ENCODE measurements around the gene TMEM184A.
A peak's percentile ranks its signal among the peaks of the same experiment; 100 is the strongest.
"Not testable (repeated sequence)": the region's sequence is repeated elsewhere in the genome, so short reads cannot be mapped to it uniquely, and the experiment has no call there.

Gene TMEM184A

DNA sequence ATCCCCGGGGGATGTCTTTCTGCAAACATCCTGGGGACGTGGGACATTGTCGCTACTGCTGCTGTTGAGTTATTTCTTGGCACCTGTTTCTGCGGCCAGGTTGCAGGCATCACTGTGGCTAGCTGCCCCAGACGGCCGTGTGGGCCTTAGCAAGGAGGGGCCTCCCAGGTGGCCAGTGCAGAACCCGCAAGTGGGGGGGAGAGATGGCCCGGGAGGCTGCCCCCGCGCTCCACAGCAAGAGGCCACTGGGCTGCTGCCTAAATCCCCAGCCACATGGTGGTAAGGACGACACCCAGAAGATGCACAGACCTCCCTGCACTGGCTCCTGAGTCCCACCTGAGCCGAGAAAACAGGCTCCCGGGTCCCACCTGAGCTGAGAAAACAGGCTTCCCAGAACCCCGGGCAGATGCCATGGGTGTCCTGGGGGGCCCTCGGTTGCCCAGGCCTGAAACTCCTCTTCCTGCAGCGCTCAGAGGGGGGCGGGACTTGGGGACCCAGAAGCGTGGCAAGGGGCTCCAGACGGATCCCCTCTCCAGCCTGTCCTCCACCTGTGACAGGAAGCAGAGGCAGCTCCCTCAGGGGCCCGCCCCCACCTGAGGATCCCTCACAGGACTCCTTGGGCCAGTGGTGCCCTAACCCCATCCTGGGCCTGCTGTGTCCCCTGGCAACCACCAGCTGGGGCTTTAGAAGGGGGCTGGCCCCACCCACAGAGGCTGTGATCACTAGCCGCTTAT is 26.5 kb downstream of the TMEM184A start:
- DNase-seq = no peak
- no peaks in the 10 kb centered on the region for H3K9me3 Mint-ChIP-seq
- H3K4me3 Mint-ChIP-seq = peak overlapping the region; percentile 75
- H3K27ac Mint-ChIP-seq = peak overlapping the region; percentile 86
- H3K36me3 Mint-ChIP-seq = peaks cover 5% of the 10 kb centered on the region
- peaks cover 48% of the 10 kb centered on the region for H3K27me3 Mint-ChIP-seq
- peaks cover 22% of the 10 kb centered on the region for H3K4me1 Mint-ChIP-seq
- CTCF ChIA-PET = no interaction called here

DNA sequence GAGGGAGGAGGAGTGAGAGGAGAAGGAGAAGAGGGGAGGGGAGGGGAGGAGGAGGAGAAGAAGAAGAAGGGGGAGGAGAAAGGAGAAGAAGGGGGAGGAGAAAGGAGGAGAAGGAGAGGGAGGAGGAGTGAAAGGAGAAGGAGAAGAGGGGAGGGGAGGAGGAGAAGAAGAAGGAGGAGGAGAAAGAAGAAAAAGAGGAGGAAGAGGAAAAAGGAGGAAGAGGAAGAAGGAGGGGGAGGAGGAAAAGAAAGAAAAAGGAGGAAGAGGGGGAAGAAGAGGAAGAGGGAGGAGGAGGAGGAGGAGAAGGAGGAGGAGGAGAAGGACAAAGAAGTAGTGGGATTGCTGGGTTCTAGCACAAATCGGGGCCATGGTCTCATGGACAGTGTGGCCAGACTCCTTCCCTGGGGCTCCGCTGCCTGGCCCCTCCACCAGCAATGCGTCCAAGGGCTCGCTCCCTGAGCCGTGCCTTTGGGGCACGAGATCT is 29.7 kb downstream of the TMEM184A start:
- no peak for DNase-seq
- Mint-ChIP-seq H3K4me1 (peaks cover 5% of the 10 kb centered on the region), H3K27me3 (peaks cover 66% of the 10 kb centered on the region), H3K27ac (no peak overlapping the region), H3K36me3 (no peaks in the 10 kb centered on the region), H3K4me3 (no peak overlapping the region), H3K9me3 (no peaks in the 10 kb centered on the region)
- CTCF ChIA-PET = no interaction called here

DNA sequence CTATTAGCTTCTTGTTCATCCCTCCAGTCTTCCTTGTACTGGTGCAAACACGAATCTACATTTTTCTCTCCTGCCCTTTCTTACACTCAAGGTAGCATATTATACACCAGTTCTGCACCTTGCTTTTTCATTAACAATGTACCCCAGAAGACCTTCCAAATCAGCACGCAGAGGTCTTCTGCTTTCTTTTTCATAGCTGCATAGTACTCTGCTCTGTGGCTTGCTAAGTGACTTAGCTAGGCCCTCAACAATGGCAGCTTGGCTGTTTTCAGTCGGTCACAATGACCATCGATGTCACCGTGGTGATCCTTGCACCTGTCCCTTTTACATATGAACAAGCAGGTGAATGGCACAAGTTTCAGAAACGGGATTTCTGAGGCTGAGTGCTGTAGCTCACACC is 30.6 kb downstream of the TMEM184A start:
- H3K9me3 Mint-ChIP-seq = no peaks in the 10 kb centered on the region
- H3K36me3 Mint-ChIP-seq = no peaks in the 10 kb centered on the region
- peaks cover 67% of the 10 kb centered on the region for H3K27me3 Mint-ChIP-seq
- CTCF ChIA-PET = no interaction called here
- peaks cover 5% of the 10 kb centered on the region for H3K4me1 Mint-ChIP-seq
- no peak for DNase-seq
- no peak overlapping the region for H3K27ac Mint-ChIP-seq
- H3K4me3 Mint-ChIP-seq = no peak overlapping the region

DNA sequence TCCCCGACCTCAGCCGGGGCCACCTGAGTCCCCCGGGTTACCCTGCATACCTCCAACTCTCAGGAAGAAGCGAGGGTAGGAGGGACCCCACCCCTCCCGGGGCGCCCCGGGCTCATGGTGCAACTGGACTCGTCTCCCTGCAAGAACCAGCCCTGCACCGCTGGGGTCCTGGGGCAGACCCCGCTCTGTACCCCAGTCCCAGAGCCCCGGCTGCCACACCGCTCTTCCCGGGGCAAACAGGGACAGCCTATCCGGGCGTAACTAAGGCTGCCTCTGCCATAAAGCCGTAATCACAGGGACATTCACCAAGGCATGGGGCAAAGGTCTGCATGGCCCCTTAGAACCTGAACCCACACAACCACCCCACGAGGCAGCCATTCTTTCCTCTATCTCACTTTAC is 32.2 kb downstream of the TMEM184A start:
- Mint-ChIP-seq H3K27me3 (peaks cover 67% of the 10 kb centered on the region), H3K36me3 (no peaks in the 10 kb centered on the region), H3K27ac (no peak overlapping the region), H3K9me3 (peaks cover 5% of the 10 kb centered on the region), H3K4me3 (no peak overlapping the region), H3K4me1 (no peaks in the 10 kb centered on the region)
- no peak for DNase-seq
- CTCF ChIA-PET = no interaction called here

DNA sequence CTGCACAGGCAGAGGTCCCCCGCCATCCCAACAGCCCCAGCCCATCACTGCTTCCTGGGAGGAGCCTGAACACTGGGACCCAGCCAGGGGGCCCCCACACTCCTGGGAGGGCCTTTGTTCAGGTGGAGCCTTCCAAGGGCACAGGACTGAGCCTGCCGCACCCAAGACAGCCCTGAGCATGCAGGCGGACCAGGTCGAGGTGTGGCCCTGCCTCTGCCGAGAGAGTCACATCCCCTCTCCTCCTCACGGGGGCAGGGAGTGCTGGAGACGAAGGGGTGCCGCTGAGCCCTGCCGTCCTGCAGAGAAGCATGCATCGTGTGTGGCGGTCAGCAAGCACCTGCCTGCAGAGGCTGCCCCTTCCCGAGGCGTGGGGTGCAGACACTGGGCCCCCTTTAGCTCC is 32.8 kb downstream of the TMEM184A start:
- CTCF ChIA-PET = no interaction called here
- Mint-ChIP-seq H3K36me3 (no peaks in the 10 kb centered on the region), H3K4me3 (no peak overlapping the region)

DNA sequence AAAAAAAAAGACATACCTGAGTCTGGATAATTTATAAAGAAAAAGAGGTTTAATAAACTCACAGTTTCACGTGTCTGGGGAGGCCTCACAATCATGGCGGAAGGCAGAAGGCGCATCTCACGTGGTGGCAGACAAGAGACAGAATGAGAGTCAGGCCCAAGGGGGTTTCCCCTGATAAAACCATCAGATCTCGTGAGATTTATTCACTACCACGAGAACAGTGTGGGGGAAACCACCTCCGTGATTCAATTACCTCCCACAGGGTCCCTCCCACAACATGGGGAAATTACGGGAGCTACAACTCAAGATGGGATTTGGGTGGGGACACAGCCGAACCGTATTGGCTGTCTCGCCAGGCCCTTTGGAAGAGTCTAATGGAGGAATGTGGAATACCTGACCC is 34.5 kb downstream of the TMEM184A start:
- DNase-seq = no peak
- H3K4me1 Mint-ChIP-seq = no peaks in the 10 kb centered on the region
- H3K27me3 Mint-ChIP-seq = peaks cover 56% of the 10 kb centered on the region
- no peak overlapping the region for H3K4me3 Mint-ChIP-seq
- CTCF ChIA-PET = no interaction called here
- H3K36me3 Mint-ChIP-seq = no peaks in the 10 kb centered on the region
- H3K27ac Mint-ChIP-seq = no peak overlapping the region
- peaks cover 5% of the 10 kb centered on the region for H3K9me3 Mint-ChIP-seq

More for the DNA sequence above, 32.8 kb downstream of the TMEM184A start:
- H3K4me1 Mint-ChIP-seq = no peaks in the 10 kb centered on the region
- no peak overlapping the region for H3K27ac Mint-ChIP-seq
- H3K27me3 Mint-ChIP-seq = peaks cover 66% of the 10 kb centered on the region
- peaks cover 5% of the 10 kb centered on the region for H3K9me3 Mint-ChIP-seq
- DNase-seq = no peak

DNA sequence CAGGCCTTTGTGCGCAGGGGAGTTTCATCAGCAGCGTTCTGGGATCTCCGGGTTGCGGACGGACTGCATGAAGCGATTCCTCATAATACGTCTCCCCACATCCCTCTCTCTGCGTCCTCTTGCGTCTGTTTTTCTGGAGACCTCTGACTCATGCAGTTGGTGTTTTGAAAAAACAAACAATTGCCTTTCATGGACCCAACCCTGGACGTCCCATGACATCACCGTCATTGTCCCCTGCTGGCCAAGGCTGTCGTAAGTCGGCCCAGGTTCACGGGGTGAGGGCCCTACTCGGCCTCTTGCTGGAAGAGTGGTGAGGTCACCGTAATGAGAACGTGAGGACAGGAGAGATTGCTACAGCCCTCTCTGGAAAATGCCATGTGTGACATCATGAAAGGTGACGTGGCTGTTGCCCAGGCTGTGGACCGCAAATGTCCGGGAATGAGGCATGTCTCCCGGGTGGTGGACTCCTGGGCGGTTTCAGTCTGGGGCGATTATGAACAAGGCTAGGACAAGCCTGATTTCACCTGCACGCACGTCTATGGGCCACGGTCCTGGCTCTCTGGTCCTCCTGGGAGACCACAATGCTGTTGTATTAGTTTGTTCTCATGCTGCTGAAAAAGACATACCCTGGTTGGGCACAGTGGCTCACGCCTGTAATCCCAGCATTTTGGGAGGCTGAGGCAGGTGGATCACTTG is 35.3 kb downstream of the TMEM184A start:
- H3K4me3 Mint-ChIP-seq = no peak overlapping the region
- CTCF ChIA-PET = no interaction called here
- no peaks in the 10 kb centered on the region for H3K36me3 Mint-ChIP-seq
- H3K9me3 Mint-ChIP-seq = peaks cover 5% of the 10 kb centered on the region
- peaks cover 51% of the 10 kb centered on the region for H3K27me3 Mint-ChIP-seq
- no peak overlapping the region for H3K27ac Mint-ChIP-seq
- no peaks in the 10 kb centered on the region for H3K4me1 Mint-ChIP-seq
- DNase-seq = no peak

DNA sequence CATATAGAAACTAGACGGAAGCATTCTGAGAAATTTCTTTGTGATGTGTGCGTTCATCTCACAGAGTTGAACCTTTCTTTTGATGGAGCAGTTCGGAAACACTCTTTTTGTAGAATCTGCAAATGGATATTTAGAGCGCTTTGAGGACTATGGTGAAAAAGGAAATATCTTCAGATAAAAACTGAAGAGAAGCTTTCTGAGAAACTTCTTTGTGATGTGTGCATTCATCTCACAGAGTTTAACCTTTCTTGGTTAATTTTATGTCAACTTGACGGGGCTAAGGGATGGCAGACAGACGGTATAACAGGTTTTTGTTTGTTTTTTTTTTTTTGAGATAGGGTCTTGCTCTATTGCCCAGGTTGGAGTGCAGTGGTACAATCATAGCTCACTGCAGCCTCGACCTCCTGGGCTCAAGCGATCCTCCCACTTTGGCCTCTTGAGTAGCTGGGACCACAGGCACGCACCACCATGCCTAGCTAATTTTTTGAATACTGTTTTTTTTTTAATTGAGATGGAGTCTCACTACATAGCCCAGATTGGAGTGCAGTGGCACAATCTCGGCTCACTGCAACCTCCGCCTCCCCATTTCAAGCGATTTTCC is 36.6 kb downstream of the TMEM184A start:
- H3K9me3 Mint-ChIP-seq, DNase-seq, H3K36me3 Mint-ChIP-seq, H3K4me1 Mint-ChIP-seq, H3K4me3 Mint-ChIP-seq, H3K27ac Mint-ChIP-seq, CTCF ChIA-PET: not testable (repeated sequence)
- peaks cover 41% of the 10 kb centered on the region for H3K27me3 Mint-ChIP-seq

DNA sequence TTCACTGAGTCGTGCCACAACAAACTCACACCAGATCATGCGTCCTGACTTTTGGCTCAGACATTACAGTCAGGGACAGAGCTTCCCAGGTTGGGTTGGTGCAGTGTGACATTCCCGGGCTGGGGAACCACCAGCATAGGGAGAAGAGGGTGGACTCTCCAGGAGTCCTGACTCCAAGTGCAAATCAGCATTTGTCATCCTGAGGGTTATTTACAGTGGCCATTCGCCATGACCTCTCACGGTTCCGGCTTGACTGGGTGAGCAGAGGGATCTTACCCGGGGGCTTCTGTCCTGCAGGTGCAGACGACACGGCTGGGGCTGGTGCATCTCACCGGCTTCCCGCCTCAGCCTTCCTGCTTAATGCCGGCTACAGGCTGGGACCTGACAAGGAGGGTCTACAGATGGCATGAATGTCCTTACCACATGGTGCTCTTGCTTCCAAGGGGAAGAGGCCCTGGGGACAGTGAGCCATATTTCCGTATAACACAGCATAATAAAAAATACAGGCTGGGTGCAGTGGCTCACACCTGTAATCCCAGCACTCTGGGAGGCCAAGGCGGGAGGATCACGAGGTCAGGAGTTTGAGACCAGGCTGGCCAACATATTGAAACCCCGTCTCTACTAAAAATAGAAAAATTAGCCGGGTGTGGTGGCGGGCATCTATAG is 39.3 kb downstream of the TMEM184A start:
- Mint-ChIP-seq H3K4me3 (no peak overlapping the region), H3K9me3 (peaks cover 5% of the 10 kb centered on the region), H3K27me3 (peaks cover 24% of the 10 kb centered on the region), H3K27ac (no peak overlapping the region), H3K36me3 (no peaks in the 10 kb centered on the region), H3K4me1 (peaks cover 22% of the 10 kb centered on the region)
- CTCF ChIA-PET = no interaction called here
- DNase-seq = no peak

DNA sequence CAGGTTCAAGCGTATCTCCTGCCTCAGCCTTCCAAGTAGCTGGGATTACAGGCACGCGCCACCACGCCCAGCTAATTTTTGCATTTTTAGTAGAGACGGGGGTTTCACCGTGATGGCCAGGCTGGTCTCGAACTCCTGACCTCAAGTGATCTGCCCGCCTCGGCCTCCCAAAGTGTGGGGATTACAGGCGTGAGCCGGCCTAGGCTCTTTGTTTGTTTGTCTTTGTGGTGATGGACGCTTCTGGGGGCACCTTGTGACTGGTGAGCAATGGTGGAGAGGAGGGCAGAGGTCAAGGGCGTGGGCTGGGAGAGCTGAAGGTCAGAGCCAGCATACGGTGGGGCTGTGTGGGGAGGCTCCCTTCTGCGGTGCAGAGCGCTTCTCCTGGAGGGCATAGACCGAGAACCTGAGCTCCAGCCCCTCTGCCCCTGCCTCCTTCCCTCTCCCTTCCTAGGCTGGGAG is 40.5 kb downstream of the TMEM184A start:
- not testable (repeated sequence) for H3K27ac Mint-ChIP-seq, DNase-seq
- CTCF ChIA-PET = interaction anchor here (0.7 kb wide), 2 partner anchors 63 to 119 kb away, joined by 3 read pairs; no protein-coding TSS in a partner anchor

DNA sequence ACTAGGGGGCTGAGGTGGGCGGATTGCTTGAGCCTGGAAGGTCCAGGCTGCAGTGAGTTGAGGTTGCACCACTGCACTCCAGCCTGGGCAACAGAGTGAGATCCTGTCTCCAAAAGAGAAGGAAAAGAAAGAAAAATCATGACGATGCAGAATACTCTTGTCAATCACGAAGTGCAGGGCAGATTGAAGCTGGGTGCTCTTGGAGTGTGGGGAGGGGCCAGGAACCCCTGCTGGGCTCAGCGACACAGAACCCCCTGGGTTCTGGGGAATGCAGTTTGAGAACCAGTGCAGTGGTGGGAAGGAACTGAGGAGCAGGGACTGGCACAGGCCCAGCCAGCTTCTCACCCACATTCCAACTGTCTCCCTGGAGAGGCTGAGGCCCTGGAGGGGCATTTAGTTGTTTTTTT is 41.0 kb downstream of the TMEM184A start:
- peaks cover 19% of the 10 kb centered on the region for H3K27me3 Mint-ChIP-seq
- peaks cover 30% of the 10 kb centered on the region for H3K4me1 Mint-ChIP-seq
- CTCF ChIA-PET = no interaction called here
- H3K4me3 Mint-ChIP-seq = no peak overlapping the region
- DNase-seq = no peak
- no peak overlapping the region for H3K27ac Mint-ChIP-seq
- H3K36me3 Mint-ChIP-seq = no peaks in the 10 kb centered on the region
- peaks cover 5% of the 10 kb centered on the region for H3K9me3 Mint-ChIP-seq

More for the DNA sequence above, 40.5 kb downstream of the TMEM184A start:
- Mint-ChIP-seq H3K27me3 (peaks cover 24% of the 10 kb centered on the region), H3K4me1 (peaks cover 30% of the 10 kb centered on the region)
- not testable (repeated sequence) for H3K4me3 Mint-ChIP-seq, H3K9me3 Mint-ChIP-seq, H3K36me3 Mint-ChIP-seq

DNA sequence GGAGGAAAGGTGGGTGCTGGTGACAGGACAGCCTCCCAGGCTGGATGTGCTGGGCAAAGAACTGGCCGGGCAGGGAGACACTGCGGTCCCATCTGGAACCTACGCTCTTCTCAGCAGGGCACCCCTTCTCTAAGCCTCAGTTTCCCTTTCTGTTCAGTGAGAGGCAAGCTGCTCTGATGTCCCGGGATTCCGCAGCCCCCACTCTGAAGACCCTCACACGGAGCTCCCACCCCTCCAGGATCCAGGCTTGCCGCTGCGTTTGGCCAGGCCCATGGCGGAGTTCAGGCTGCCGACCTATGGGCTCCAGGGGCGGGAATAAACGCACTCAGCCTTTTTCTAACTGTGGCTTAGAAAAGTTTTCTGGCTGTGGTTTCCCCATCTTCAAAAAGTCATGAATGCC is 41.6 kb downstream of the TMEM184A start:
- CTCF ChIA-PET = interaction anchor here (1.7 kb wide), 1 partner anchor 42 kb away, joined by 6 read pairs; the partner anchor contains the start of gene TMEM184A
- Mint-ChIP-seq H3K27ac (no peak overlapping the region), H3K9me3 (peaks cover 5% of the 10 kb centered on the region), H3K36me3 (no peaks in the 10 kb centered on the region), H3K27me3 (peaks cover 20% of the 10 kb centered on the region), H3K4me1 (peaks cover 31% of the 10 kb centered on the region), H3K4me3 (no peak overlapping the region)
- DNase-seq = no peak

DNA sequence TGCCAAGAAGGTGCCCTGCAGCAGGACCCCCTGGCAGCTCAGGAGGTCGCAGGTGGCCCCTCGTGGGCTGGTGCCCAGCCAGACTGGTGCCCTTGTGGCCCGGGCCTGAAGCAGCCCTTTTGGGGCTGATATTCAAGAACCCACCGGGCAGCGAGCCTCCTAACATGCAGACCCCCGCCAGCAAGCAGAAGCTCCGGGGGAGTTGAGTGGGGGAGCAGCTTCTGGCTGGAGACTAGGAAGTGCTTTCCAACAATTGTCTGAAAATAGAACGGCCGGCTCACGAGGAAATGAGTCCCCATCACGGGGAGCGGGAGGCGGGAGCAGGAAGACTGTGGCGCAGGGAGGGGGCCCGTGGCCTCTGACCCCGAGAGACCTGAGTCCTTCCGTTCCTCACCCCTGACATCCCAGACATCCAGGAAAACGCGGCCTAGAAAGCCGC is 42.3 kb downstream of the TMEM184A start:
- peaks cover 22% of the 10 kb centered on the region for H3K27me3 Mint-ChIP-seq
- no peaks in the 10 kb centered on the region for H3K9me3 Mint-ChIP-seq
- H3K27ac Mint-ChIP-seq = no peak overlapping the region
- DNase-seq = no peak
- CTCF ChIA-PET = interaction anchor here (1.7 kb wide), 1 partner anchor 42 kb away, joined by 6 read pairs; the partner anchor contains the start of gene TMEM184A
- H3K4me1 Mint-ChIP-seq = peaks cover 34% of the 10 kb centered on the region
- H3K4me3 Mint-ChIP-seq = no peak overlapping the region
- H3K36me3 Mint-ChIP-seq = no peaks in the 10 kb centered on the region
